Fibroblast of the aortic adventitia (primary cell): ENCODE results near the gene PALD1. TPM values are rescaled to one million over a fixed set of nuclear protein-coding genes. Genes with fewer than 3 reads are reported as not detected.

Source experiments
- DNase-seq: peaks from one replicate; pipeline ENCODE4 v3.0.0-alpha.2; 2010; ENCODE audit warnings: low read depth
- H3K4me3 ChIP-seq: 2 replicates; pipeline ENCODE4 v1.5.1; 2011; ENCODE audit warnings: low read depth, mild to moderate bottlenecking, control low read depth, low read length, moderate library complexity
- total RNA-seq: library from RNA; depleted of rRNA; stranded (reverse); fragments of >200 nt; gene quantifications from 2 replicates; pipeline ENCODE4 v1.2.3, GENCODE V29; 2012; ENCODE audit warnings: low replicate concordance
- TF ChIP-seq, protein P1 (sequence below): IDR thresholded peaks from 2 replicates; pipeline ENCODE4 v1.5.1; 2011; ENCODE audit warnings: mild to moderate bottlenecking, low read length, control low read depth, inconsistent platforms; ENCODE audit not compliant: insufficient read depth

Gene PALD1
- total RNA-seq, 1 donor, result 0.18 TPM

DNA sequence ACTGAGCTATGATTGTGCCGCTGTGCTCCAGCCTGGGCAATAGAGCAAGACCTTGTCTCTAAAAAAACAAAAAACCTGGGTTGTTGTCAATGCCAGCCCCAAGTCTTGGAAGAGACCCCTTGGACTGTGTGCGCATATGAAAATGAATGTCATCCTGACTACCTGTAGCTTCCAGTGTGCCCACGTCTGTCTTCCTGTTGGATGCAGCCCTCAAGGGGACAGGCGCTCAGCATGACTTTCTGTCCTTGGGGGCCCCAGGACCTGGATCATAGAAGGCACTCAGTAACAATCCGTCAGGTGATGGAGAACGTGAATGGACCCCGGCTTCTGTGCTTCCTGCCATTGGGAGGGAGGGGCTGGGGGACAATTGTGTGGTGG lies 114.9 kb downstream of the PALD1 start:
- TF ChIP-seq, protein P1, sequence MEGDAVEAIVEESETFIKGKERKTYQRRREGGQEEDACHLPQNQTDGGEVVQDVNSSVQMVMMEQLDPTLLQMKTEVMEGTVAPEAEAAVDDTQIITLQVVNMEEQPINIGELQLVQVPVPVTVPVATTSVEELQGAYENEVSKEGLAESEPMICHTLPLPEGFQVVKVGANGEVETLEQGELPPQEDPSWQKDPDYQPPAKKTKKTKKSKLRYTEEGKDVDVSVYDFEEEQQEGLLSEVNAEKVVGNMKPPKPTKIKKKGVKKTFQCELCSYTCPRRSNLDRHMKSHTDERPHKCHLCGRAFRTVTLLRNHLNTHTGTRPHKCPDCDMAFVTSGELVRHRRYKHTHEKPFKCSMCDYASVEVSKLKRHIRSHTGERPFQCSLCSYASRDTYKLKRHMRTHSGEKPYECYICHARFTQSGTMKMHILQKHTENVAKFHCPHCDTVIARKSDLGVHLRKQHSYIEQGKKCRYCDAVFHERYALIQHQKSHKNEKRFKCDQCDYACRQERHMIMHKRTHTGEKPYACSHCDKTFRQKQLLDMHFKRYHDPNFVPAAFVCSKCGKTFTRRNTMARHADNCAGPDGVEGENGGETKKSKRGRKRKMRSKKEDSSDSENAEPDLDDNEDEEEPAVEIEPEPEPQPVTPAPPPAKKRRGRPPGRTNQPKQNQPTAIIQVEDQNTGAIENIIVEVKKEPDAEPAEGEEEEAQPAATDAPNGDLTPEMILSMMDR, result no peak

DNA sequence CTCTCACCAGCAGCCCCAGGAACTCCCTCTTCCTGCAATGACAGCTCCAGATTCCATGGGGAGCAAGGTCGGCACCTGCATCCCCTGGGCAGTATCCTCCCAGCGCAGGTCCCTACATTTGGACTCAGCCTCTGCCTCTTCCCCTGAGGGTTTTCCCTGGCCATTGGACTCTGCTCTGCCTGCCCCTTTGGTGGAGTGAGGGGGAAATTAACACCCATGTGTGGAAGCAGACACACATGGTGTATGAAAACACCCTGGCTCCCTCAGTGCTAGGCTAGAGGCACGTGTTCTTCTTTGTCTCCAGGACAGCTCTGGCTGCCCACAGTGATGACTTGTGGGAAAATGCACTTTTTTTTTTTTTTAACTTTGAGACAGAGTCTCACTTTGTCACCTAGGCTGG lies 115.6 kb downstream of the PALD1 start:
- no peak overlapping the region for H3K4me3 ChIP-seq
- TF ChIP-seq, protein P1, result no peak
- no peak for DNase-seq

More for the DNA sequence above, 114.9 kb downstream of the PALD1 start:
- no peak overlapping the region for H3K4me3 ChIP-seq
- no peak for DNase-seq

DNA sequence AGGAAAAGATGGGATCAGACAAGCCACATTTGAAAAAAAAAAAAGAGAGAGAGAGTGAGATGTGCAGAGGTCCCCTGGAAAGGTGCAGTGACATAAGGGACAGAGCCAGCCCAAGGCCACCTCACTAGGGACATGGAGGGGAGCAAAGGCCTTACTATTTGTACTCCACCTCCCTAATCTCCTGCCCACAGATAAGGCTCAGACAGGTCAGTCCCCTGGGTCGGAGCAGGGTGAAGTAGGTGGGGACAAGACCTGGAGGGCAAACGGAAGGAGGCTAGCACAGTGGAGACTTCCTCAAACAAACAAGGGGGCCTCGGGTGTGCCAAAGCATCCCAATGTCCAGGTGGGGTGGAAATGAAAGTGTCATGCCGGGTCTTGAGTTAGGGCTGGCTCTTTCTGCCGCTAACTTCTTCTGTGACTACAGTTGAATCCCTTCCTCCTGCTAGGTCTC lies 117.0 kb downstream of the PALD1 start:
- DNase-seq, result no peak
- TF ChIP-seq, protein P1, result no peak
- no peak overlapping the region for H3K4me3 ChIP-seq

DNA sequence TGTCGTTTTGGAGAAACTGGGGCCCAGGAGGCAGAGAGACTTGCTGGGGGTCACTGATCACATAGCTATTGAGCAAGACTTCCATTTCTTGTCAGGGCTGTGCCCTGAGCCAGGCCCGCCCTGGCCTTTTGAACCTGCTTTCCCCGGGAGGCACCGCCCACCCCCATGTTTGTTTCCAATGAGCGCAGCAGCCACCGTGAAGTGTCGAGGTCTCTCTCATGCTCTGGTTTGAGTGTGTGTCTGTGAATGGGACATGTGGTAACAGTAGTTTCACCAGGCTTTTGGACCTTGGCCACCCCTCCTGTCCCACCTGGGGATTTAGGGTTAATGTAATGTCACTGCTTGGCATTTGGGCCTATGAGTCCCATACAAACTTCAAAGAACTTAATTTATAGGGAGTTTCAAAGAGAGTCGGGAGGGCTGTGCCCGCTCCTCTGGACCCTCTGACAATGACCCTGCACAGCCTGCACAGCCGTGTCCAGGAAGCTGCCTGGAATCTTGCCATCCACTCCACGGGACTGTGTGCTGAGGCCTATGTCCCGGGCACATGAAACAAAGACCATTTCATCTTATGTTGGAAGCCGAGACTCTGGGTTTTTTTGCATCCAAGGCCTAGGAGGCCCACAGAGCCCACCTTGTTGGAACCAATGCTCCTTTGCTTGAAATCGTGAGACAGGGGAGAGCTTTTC lies 117.7 kb downstream of the PALD1 start:
- DNase-seq, result no peak
- TF ChIP-seq, protein P1, result no peak
- H3K4me3 ChIP-seq, result no peak overlapping the region

DNA sequence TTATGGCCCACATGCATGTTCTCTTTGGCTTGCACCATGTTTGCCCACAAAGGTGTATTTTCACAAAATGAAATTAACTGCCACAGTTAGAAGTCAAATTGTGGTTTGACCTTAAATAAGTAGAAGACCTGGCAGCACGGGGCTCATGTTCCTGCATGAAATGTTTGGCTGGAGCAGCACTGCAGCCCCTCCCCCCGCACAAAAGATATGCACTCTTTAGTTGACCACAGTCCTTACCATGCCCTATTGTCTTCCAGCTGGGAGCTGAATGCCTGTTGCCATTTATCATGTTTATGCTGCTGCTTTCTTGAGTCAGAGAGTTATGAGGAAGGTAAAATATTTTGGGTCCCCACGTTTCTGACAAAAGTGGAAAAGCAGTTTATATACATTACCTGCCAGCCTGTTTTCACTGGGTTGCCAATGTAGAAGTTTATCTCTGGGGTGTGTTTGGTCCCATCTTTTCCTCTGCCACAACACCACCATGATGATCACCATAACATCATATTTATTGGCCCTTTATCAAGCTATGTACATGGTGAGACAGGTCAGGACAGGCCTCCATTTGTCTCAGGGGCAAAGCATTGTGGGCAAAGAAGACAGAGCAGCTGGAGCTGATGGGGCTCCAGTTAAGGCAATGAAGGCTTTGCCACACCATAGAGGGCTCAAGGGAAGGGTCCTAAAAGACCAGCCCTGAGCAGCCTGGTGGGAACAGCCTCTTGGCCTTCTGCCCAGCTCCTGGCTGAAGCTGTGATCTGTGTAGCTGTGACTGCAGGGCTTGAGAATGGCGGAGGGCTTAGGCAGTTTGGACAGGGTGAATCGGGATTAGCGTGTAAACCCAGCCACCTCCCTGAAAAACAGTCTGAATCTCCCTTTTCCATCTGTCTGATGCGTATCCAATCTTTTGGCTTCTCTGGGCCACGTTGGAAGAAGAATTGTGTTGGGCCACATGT lies 118.6 kb downstream of the PALD1 start:
- DNase-seq, result no peak
- H3K4me3 ChIP-seq, result no peak overlapping the region
- TF ChIP-seq, protein P1, result no peak

DNA sequence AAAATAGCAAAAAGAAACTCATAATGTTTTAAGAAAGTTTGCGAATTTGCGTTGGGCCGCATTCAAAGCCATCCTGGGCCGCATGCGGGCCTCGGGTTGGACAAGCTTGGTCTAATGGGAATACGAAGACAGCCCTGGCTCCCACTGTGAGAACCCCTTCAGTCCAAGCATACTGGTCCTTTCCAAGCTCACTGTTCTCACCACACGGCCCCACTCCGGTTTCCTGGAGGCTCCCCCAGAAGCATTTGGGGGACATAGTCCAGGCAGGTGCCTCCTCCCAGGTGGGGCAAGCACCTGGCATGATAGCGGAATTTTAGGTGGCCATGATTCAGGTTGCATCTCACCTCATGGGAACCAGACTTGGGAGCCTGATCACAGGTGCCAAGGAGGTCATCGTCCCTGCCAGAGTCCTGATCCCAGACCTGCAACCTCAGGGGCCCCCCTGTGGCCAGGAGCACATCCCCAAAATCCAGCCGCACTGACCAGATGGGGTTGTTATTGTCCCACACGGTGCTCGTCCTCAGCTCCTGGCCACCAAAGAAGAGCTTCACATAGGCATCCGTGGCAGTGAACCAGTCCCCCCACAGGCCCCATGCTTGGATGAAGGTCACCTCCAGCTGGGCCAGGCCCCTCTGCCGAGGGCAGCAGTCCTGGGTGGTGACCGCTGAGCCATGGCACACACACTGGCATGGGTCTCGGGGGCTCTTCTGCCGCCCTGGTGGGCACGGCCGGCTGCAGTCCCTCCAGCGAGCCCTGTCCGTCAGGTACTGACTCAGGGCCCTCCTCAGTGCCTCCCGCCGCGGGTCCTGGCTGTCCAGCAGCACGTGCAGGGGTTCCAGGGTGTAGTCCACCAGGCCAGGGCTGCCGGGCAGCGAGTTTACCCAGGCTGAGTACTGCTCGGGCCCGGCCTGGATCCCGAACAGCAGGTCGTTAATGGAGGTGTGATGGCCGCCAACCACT lies 119.6 kb downstream of the PALD1 start:
- TF ChIP-seq, protein P1, result no peak
- DNase-seq, result no peak
- H3K4me3 ChIP-seq, result no peak overlapping the region
